ENCODE results near the gene ANKFY1.

ANKFY1 gene

DNA sequence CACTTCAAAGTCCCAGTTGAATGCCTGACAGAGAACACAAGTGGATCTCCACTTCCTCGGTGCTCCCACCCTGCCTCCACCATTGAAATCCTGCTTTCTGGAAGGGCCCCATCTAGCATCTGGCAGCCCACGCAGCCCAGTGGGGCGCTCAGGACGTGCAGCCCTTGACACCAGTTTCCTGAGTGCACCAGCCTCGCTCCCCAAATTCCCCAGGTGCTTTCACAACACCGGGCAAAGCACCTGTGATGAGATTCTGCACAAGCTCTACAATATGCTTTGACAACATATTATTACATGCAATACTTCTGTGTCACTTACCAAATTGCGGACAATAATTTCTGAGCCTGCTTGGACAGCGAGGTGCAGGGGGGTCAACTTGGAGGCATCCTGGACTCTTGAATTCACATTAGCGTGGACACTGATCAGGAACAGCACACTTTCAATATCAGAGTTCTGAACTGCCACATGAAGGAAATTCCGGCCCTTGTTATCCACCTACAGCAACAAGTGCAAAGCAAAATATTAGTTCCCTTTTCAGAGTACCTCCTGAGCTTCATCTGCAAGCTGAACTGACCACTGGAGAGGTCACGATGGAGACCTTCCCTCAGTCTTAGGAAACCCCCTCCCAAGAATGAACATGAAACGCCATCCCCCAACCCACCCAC is 86.8 kb downstream of the ANKFY1 start:
- H3K4me1 ChIP-seq (ENCODE audit: low read length) = no peaks in the 10 kb centered on the region
- no peaks in the 10 kb centered on the region for H3K27me3 ChIP-seq (replicated peaks; ENCODE audit: insufficient read depth, low read length)
- 0 out of 2 replicates have a peak, but pooled peaks cover 7% of the 10 kb centered on the region for H3K79me2 ChIP-seq (ENCODE audit: low read length)
- no peaks in the 10 kb centered on the region for H3K9me2 ChIP-seq (replicated peaks; ENCODE audit: insufficient read depth, low read length)
- H4K20me1 ChIP-seq (ENCODE audit: insufficient read depth, low read length) = no peaks in the 10 kb centered on the region; the same call in 1 of the 2 replicates
- H3K27ac ChIP-seq (ENCODE audit: low read length) = no peak overlapping the region
- H3K4me3 ChIP-seq (ENCODE audit: low read length) = no peak overlapping the region
- H3K9me3 ChIP-seq (replicated peaks; ENCODE audit: insufficient read depth, low read length) = no peaks in the 10 kb centered on the region
- no peak overlapping the region for H3K4me2 ChIP-seq (ENCODE audit: low read depth, low read length)
- no peak overlapping the region for H3K9ac ChIP-seq (ENCODE audit: low read length)
- H3K36me3 ChIP-seq (replicated peaks; ENCODE audit: insufficient read depth, low read length) = peaks cover 33% of the 10 kb centered on the region
- no peak overlapping the region for H2AFZ ChIP-seq (ENCODE audit: low read length)
- TF ChIP-seq EZH2phosphoT487 (IDR thresholded peaks at IDR 0.05; ENCODE audit: low read length) = no peak
- TF ChIP-seq, protein P1, sequence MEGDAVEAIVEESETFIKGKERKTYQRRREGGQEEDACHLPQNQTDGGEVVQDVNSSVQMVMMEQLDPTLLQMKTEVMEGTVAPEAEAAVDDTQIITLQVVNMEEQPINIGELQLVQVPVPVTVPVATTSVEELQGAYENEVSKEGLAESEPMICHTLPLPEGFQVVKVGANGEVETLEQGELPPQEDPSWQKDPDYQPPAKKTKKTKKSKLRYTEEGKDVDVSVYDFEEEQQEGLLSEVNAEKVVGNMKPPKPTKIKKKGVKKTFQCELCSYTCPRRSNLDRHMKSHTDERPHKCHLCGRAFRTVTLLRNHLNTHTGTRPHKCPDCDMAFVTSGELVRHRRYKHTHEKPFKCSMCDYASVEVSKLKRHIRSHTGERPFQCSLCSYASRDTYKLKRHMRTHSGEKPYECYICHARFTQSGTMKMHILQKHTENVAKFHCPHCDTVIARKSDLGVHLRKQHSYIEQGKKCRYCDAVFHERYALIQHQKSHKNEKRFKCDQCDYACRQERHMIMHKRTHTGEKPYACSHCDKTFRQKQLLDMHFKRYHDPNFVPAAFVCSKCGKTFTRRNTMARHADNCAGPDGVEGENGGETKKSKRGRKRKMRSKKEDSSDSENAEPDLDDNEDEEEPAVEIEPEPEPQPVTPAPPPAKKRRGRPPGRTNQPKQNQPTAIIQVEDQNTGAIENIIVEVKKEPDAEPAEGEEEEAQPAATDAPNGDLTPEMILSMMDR (IDR thresholded peaks at IDR 0.05; ENCODE audit: low read length) = no peak
- TF ChIP-seq EZH2 (optimal IDR thresholded peaks at IDR 0.05; ENCODE audit: low read depth, low read length) = no peak
- H3F3A ChIP-seq (ENCODE audit: insufficient read depth, low read length) = no peaks in the 10 kb centered on the region
- DNase-seq = no peak

GRCh38 chr17:4175921-4176807 is 87.6 kb downstream of the ANKFY1 start:
- no peaks in the 10 kb centered on the region for H3K4me1 ChIP-seq (ENCODE audit: low read length)

DNA sequence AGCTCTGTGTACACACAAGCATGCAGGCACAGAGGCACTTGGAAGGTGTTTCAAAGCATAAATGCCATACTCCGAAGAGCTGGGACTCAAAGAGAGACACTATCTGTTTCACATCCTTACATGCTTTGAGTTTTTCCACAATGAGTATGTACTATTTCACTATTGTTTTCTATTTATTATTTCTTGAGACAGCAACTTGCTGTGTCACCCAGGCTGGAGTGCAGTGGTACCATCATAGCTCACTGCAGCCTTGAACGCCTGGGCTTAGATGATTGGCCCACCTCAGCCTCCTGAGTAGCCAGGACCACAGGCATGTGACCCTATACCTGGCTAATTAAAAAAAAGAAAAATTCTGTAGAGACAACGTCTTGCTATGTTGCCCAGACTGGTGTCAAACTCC is 89.2 kb downstream of the ANKFY1 start:
- Histone ChIP-seq H3F3A (ENCODE audit: insufficient read depth, low read length) (no peaks in the 10 kb centered on the region), H3K4me2 (ENCODE audit: low read depth, low read length) (no peak overlapping the region), H2AFZ (ENCODE audit: low read length) (no peak overlapping the region), H3K27ac (ENCODE audit: low read length) (no peak overlapping the region), H3K36me3 (replicated peaks; ENCODE audit: insufficient read depth, low read length) (peaks cover 27% of the 10 kb centered on the region), H4K20me1 (ENCODE audit: insufficient read depth, low read length) (no peaks in the 10 kb centered on the region; the same call in none of the 2 replicates), H3K4me1 (ENCODE audit: low read length) (no peaks in the 10 kb centered on the region), H3K9ac (ENCODE audit: low read length) (no peak overlapping the region), H3K9me2 (replicated peaks; ENCODE audit: insufficient read depth, low read length) (no peaks in the 10 kb centered on the region), H3K9me3 (replicated peaks; ENCODE audit: insufficient read depth, low read length) (no peaks in the 10 kb centered on the region), H3K27me3 (replicated peaks; ENCODE audit: insufficient read depth, low read length) (no peaks in the 10 kb centered on the region), H3K4me3 (ENCODE audit: low read length) (no peak overlapping the region), H3K79me2 (ENCODE audit: low read length) (0 out of 2 replicates have a peak, but pooled peaks cover 7% of the 10 kb centered on the region)
- DNase-seq = no peak
- TF ChIP-seq, protein P1 (IDR thresholded peaks at IDR 0.05; ENCODE audit: low read length) = no peak
- TF ChIP-seq EZH2phosphoT487 (IDR thresholded peaks at IDR 0.05; ENCODE audit: low read length) = no peak
- TF ChIP-seq EZH2 (optimal IDR thresholded peaks at IDR 0.05; ENCODE audit: low read depth, low read length) = no peak

More at GRCh38 chr17:4175921-4176807, 87.6 kb downstream of the ANKFY1 start:
- Histone ChIP-seq H3K27ac (ENCODE audit: low read length) (no peak overlapping the region), H3K4me3 (ENCODE audit: low read length) (no peak overlapping the region), H3K9ac (ENCODE audit: low read length) (no peak overlapping the region), H4K20me1 (ENCODE audit: insufficient read depth, low read length) (no peaks in the 10 kb centered on the region; the same call in 1 of the 2 replicates), H3K79me2 (ENCODE audit: low read length) (0 out of 2 replicates have a peak, but pooled peaks cover 7% of the 10 kb centered on the region), H3K9me2 (replicated peaks; ENCODE audit: insufficient read depth, low read length) (no peaks in the 10 kb centered on the region), H3K27me3 (replicated peaks; ENCODE audit: insufficient read depth, low read length) (no peaks in the 10 kb centered on the region), H3K36me3 (replicated peaks; ENCODE audit: insufficient read depth, low read length) (peaks cover 32% of the 10 kb centered on the region), H3K9me3 (replicated peaks; ENCODE audit: insufficient read depth, low read length) (no peaks in the 10 kb centered on the region), H3K4me2 (ENCODE audit: low read depth, low read length) (no peak overlapping the region), H3F3A (ENCODE audit: insufficient read depth, low read length) (no peaks in the 10 kb centered on the region), H2AFZ (ENCODE audit: low read length) (no peak overlapping the region)
- TF ChIP-seq, protein P1 (IDR thresholded peaks at IDR 0.05; ENCODE audit: low read length) = no peak
- no peak for TF ChIP-seq EZH2phosphoT487 (IDR thresholded peaks at IDR 0.05; ENCODE audit: low read length)
- TF ChIP-seq EZH2 (optimal IDR thresholded peaks at IDR 0.05; ENCODE audit: low read depth, low read length) = no peak
- no peak for DNase-seq
